ENCODE measurements around the gene NHS. TPM values are rescaled to one million over a fixed set of nuclear protein-coding genes. Genes with fewer than 3 reads are reported as not detected.
A peak's percentile ranks its signal among the peaks of the same experiment; 100 is the strongest.

Gene NHS
- total and polyA plus RNA-seq, 2 of the 13 experiments (the other 11 are each of a cell fraction or from before 2014, with no cell fraction given): 0.02 TPM; not detected in 1

GRCh38 chrX:17737986-17738713 is 363.1 kb downstream of the NHS start:
- no peaks in the 10 kb centered on the region for H3K36me3 ChIP-seq (replicated peaks in 1 of 2; ENCODE audit: control insufficient read depth in 1 of 2, insufficient read depth in 2 of 2, low read length in 2 of 2)
- in situ Hi-C loops (cut with HindIII; ENCODE audit: extremely low pct_ligation_motif_present, low pct_unique_long_range_greater_than_20kb) (no loop called here), intact Hi-C loops (cut with micrococcal nuclease; ENCODE audit: unreplicated experiment) (no loop called here)
- ChIA-PET POLR2A (interaction anchor here (1.6 kb wide), 1 partner anchor 7 kb away, joined by 14 read pairs; no protein-coding TSS in a partner anchor), CTCF (ENCODE audit: low intra/inter-chr PET ratio, low total read pairs) (no interaction called here)
- peaks cover 5% of the 10 kb centered on the region; the same call in 1 of the 2 replicates for H4K20me1 ChIP-seq (ENCODE audit: insufficient read depth, low read length)
- peak overlapping the region; percentile 94 for H3K27ac ChIP-seq (ENCODE audit: extremely low read length, insufficient read depth, low read length)
- ATAC-seq (peak; percentile 59), FAIRE-seq (peak; percentile 91), DNase-seq (ENCODE audit: low spot score) (peak; percentile 56)
- H3K9me3 ChIP-seq (ENCODE audit: low read length): no peaks in the 10 kb centered on the region
- peak overlapping the region; percentile 73 for H3K4me2 ChIP-seq (ENCODE audit: low read depth, low read length)
- peak overlapping the region; percentile 90 for H3K9ac ChIP-seq (ENCODE audit: insufficient read depth, low read depth, low read length)
- peaks cover 54% of the 10 kb centered on the region for H3K4me1 ChIP-seq (ENCODE audit: insufficient read depth, low read length)
- H2AFZ ChIP-seq (ENCODE audit: low read length): no peak overlapping the region
- BruUV-seq (replicated peaks): TSS peak; percentile 83
- 1% methylated on average over 16 of the region's 45 CpGs for whole genome bisulfite sequencing (ENCODE audit: low lambda C conversion rate)
- peaks cover 58% of the 10 kb centered on the region for H3K79me2 ChIP-seq (ENCODE audit: insufficient read depth, low read length)
- peak overlapping the region; percentile 79 to 82 (median 81) for H3K4me3 ChIP-seq (replicated peaks in 1 of 3; ENCODE audit: insufficient read depth in 1 of 3, low read depth in 2 of 3, low read length in 3 of 3)
- no peaks in the 10 kb centered on the region for H3K27me3 ChIP-seq (ENCODE audit: control insufficient read depth in 1 of 2, insufficient read depth in 2 of 2, low read length in 2 of 2)
- peak; percentile 32; the same call in 1 of the 2 replicates for TF ChIP-seq TAF1 (CRISPR knock-in tag; IDR thresholded peaks at IDR 0.05)
- 0 out of 2 replicates have a peak, but pooled peaks have one; percentile 41 for TF ChIP-seq MYC (CRISPR knock-in tag; IDR thresholded peaks at IDR 0.05; ENCODE audit: borderline replicate concordance)
- 0 out of 2 replicates have a peak, but pooled peaks have one; percentile 43 for TF ChIP-seq ZSCAN21 (CRISPR knock-in tag; IDR thresholded peaks at IDR 0.05; ENCODE audit: borderline replicate concordance)
- 0 out of 4 replicates have a peak, but pooled peaks of 1 of the 2 experiments have one; percentile 19 for TF ChIP-seq KLF16 (CRISPR knock-in tag; IDR thresholded peaks at IDR 0.05)
- TF ChIP-seq ZMAT3 (CRISPR knock-in tag; conservative IDR thresholded peaks at IDR 0.05): no peak
- peak; percentile 31; the same call in 1 of the 2 replicates for TF ChIP-seq TGIF2 (CRISPR knock-in tag; IDR thresholded peaks at IDR 0.05)
- TF ChIP-seq, protein P1, sequence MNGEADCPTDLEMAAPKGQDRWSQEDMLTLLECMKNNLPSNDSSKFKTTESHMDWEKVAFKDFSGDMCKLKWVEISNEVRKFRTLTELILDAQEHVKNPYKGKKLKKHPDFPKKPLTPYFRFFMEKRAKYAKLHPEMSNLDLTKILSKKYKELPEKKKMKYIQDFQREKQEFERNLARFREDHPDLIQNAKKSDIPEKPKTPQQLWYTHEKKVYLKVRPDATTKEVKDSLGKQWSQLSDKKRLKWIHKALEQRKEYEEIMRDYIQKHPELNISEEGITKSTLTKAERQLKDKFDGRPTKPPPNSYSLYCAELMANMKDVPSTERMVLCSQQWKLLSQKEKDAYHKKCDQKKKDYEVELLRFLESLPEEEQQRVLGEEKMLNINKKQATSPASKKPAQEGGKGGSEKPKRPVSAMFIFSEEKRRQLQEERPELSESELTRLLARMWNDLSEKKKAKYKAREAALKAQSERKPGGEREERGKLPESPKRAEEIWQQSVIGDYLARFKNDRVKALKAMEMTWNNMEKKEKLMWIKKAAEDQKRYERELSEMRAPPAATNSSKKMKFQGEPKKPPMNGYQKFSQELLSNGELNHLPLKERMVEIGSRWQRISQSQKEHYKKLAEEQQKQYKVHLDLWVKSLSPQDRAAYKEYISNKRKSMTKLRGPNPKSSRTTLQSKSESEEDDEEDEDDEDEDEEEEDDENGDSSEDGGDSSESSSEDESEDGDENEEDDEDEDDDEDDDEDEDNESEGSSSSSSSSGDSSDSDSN (CRISPR knock-in tag; IDR thresholded peaks at IDR 0.05): 0 out of 2 replicates have a peak, but pooled peaks have one; percentile 37
- peak; percentile 41; the same call in 1 of the 2 replicates for TF ChIP-seq SALL1 (CRISPR knock-in tag; IDR thresholded peaks at IDR 0.05)
- peak; percentile 33; the same call in 1 of the 2 replicates for TF ChIP-seq HNF1B (CRISPR knock-in tag; IDR thresholded peaks at IDR 0.05)
- no peak for TF ChIP-seq NR1H2 (CRISPR knock-in tag; IDR thresholded peaks at IDR 0.05; ENCODE audit: borderline replicate concordance, low read depth)
- no peak for TF ChIP-seq MED13 (CRISPR knock-in tag; IDR thresholded peaks at IDR 0.05)
- 0 out of 2 replicates have a peak, but pooled peaks have one; percentile 20 for TF ChIP-seq CBFB (CRISPR knock-in tag; IDR thresholded peaks at IDR 0.05)
- peak; percentile 70; the same call in 1 of the 2 replicates for TF ChIP-seq TFDP1 (CRISPR knock-in tag; IDR thresholded peaks at IDR 0.05; ENCODE audit: borderline replicate concordance)
- no peak for TF ChIP-seq ZNF280B (CRISPR knock-in tag; IDR thresholded peaks at IDR 0.05; ENCODE audit: borderline replicate concordance)
- TF ChIP-seq SAP130 (CRISPR knock-in tag; IDR thresholded peaks at IDR 0.05; ENCODE audit: low read depth): peak; percentile 74
